GM21390 (cell line): ENCODE measurements around the gene PSTK.

Experiments used
- ATAC-seq: cut with Tn5 transposase; IDR thresholded peaks from one replicate; pipeline ENCODE4 v1.9.1; 2021; ENCODE audit not compliant: unreplicated experiment

Gene PSTK

GRCh38 chr10:123019264-123019663 lies 39.1 kb downstream of the PSTK start:
- ATAC-seq: no peak

GRCh38 chr10:123019941-123020703 lies 39.9 kb downstream of the PSTK start:
- ATAC-seq: no peak

- ATAC-seq: no peak
Observed at GRCh38 chr10:123021517-123021916, 41.3 kb downstream of the PSTK start.

GRCh38 chr10:123024540-123024939 lies 44.3 kb downstream of the PSTK start:
- ATAC-seq: no peak

- ATAC-seq: no peak
Observed at GRCh38 chr10:123026302-123026701, 46.1 kb downstream of the PSTK start.

GRCh38 chr10:123027861-123028260 lies 47.7 kb downstream of the PSTK start:
- ATAC-seq: no peak

- no peak for ATAC-seq
Observed at GRCh38 chr10:123031124-123031523, 50.9 kb downstream of the PSTK start.

GRCh38 chr10:123034332-123034731 lies 54.1 kb downstream of the PSTK start:
- no peak for ATAC-seq

- no peak for ATAC-seq
Observed at GRCh38 chr10:123035467-123036086, 55.4 kb downstream of the PSTK start.

GRCh38 chr10:123038782-123039631 lies 58.8 kb downstream of the PSTK start:
- no peak for ATAC-seq

GRCh38 chr10:123039632-123039930 lies 59.4 kb downstream of the PSTK start:
- no peak for ATAC-seq
